Breast epithelium (tissue), 3 donors: ENCODE data around the gene SYNGR3.

Experiments used
- CTCF ChIP-seq, 3 donors: fragments of 450-650 bp; IDR thresholded peaks; one replicate each; pipeline ENCODE4 v1.5.1; 2016 to 2017; ENCODE audit warnings: antibody characterized with exemption in 3 of 3, mild to moderate bottlenecking in 3 of 3, moderate library complexity in 3 of 3
- POLR2A ChIP-seq: fragments of 450-650 bp; IDR thresholded peaks from one replicate; pipeline ENCODE4 v1.6.1; 2016; ENCODE audit warnings: antibody characterized with exemption, mild to moderate bottlenecking, moderate library complexity
- POLR2AphosphoS5 ChIP-seq, 3 donors: sonication (generic); formaldehyde crosslinking; IDR thresholded peaks; one replicate each; pipeline ENCODE4 v1.6.1; 2017; ENCODE audit warnings: antibody characterized with exemption in 3 of 3

- no peak for TF ChIP-seq CTCF (IDR thresholded peaks at IDR 0.05)
- no peak for TF ChIP-seq POLR2A
- TF ChIP-seq POLR2AphosphoS5 (IDR thresholded peaks at IDR 0.05): no peak
Observed at GRCh38 chr16:1980770-1981087, 9.0 kb upstream of the SYNGR3 start.
